Subcutaneous adipose tissue (tissue), 4 donors: ENCODE measurements around the gene HTD2. TPM values are rescaled to one million over a fixed set of nuclear protein-coding genes. Genes with fewer than 3 reads are reported as not detected.

Experiments used
- total RNA-seq, 4 donors: library from RNA; depleted of rRNA; stranded (reverse); fragments of >200 nt; gene quantifications; one replicate each; pipeline ENCODE4 v1.1.0, GENCODE V29; 2016
- TF ChIP-seq, protein P1 (sequence below): fragments of 450-650 bp; IDR thresholded peaks from one replicate; pipeline ENCODE4 v1.5.1; 2016; ENCODE audit warnings: low read depth, mild to moderate bottlenecking, control low read depth, antibody characterized with exemption, moderate library complexity

Gene HTD2
- total RNA-seq, 4 donors from 2014 or later, result 6.4 to 18.6 (median 13.9) TPM

DNA sequence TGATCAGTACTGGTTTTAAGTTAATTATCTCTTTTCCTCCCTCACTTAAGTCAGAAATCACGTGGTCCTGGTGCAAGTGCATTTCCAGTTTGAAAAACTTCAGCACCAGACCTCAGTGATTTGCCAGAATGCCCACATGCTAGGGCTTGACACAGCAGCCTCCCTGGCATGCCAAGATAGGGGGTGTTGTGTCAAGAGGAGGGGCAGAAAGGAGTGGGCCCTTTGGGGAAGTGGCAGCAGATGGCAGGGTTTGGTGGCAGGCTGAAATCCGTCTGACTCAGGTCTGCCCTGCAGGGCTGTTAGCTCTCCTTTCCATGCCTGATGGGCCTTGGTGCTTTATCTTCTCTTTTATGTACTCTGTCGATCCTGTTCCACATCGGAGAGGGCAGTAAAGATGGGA lies 49.7 kb downstream of the HTD2 start:
- TF ChIP-seq, protein P1, sequence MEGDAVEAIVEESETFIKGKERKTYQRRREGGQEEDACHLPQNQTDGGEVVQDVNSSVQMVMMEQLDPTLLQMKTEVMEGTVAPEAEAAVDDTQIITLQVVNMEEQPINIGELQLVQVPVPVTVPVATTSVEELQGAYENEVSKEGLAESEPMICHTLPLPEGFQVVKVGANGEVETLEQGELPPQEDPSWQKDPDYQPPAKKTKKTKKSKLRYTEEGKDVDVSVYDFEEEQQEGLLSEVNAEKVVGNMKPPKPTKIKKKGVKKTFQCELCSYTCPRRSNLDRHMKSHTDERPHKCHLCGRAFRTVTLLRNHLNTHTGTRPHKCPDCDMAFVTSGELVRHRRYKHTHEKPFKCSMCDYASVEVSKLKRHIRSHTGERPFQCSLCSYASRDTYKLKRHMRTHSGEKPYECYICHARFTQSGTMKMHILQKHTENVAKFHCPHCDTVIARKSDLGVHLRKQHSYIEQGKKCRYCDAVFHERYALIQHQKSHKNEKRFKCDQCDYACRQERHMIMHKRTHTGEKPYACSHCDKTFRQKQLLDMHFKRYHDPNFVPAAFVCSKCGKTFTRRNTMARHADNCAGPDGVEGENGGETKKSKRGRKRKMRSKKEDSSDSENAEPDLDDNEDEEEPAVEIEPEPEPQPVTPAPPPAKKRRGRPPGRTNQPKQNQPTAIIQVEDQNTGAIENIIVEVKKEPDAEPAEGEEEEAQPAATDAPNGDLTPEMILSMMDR, result no peak

DNA sequence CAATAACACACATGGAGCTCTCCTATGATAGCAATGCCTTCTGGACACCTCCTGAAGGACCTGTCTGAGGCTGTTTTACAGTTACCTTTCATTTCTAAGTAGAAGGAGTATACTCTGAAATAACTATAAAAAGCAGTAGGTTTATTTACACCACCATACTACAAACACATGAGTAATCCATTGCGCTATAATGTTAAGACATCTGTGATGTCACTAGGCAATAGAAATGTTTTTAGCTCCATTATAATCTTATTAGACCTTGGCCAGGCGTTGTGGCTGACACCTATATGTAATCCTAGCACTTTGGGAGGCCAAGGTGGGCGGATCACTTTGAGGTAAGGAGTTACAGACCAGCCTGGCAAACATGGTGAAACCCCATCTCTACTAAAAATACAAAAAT lies 51.1 kb downstream of the HTD2 start:
- TF ChIP-seq, protein P1, result no peak

DNA sequence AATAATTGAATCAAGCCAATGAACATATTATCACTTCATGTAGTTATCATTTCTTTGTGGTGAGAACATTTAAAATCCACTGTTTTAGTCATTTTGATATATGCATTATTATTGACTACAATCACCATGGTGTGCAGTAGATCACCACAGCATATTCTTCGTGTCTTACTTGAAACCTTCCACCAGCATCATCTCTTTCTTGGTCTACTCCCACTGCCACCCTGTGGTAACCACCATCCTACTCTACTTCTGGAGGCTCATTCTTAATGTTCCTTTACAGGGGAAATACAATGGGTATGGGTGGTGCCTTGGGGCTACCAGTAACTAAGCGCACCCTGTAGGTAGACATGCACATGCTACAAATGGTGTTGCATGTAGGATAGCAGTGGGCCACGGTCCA lies 51.8 kb downstream of the HTD2 start:
- TF ChIP-seq, protein P1, result no peak

DNA sequence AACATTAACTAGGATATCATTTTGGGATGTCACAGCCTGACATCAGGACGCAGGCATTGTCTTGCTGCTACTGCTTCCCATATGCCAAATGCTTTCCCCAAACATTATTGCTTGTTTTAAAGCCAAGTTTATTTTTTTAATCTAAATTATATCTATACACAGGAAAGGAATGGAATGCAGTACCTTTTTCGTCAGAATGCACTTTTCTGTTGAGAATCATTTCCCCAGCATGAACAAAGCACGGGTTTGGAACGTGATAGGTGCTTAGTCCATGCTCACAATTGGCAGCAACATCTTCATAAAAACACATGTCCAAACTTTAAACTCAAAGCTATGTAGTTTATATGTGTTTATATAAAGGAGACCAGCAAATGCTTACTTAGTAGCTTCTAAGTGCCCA lies 52.5 kb downstream of the HTD2 start:
- TF ChIP-seq, protein P1, result no peak

DNA sequence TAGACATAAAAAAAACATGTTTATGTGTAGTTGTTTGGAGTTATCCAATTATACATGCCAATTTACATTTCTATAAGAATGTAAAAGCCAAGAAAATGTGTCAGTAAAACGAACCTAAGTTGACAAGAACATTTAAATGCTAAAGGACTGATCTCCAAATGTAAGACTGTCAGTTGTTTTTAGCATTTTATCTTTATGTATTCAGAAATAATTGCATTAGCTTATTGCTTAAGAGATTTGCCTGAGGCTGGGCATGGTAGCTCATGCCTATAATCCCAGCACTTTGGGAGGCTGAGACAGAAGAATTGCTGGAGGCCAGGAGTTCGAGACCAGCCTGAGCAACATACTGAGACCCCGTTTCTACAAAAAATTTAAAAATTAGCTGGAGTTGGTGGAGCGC lies 53.3 kb downstream of the HTD2 start:
- TF ChIP-seq, protein P1, result no peak

DNA sequence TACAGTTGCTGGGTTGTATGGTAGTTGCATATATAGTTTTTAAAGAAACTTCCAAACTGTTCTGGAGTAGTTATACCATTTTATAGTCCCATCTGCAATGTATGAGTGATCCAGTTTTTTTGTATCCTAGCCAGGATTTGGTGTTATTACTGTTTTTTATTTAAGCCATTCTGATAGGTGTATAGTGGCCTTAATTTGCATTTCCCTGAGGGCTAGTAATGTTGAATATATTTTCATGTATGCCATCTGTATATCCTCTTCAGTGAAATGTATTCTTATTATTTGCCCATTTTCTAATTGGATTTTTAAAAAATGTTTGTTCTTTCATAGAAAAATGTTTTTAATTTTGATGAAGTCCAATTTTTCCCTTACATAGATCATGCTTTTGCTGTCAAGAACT lies 55.5 kb downstream of the HTD2 start:
- TF ChIP-seq, protein P1, result no peak

DNA sequence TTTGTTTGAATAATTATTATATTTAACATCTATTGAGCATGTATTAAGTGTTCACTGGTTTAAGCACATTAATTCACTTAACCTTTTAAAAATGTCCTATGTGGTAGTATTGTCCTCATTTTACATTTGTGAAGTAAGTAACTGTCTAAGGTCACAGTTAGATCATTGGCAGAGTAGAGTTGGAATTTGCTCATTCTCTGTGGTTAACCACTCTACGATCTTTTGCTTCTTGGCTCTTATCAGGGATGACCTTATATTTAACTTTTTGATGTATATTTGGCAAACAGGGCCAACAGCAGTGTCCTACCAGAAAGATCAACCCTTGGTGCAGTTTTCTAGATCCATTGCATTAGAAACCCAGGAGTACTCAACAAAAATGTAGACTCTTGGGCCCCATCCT lies 60.4 kb downstream of the HTD2 start:
- TF ChIP-seq, protein P1, result no peak

DNA sequence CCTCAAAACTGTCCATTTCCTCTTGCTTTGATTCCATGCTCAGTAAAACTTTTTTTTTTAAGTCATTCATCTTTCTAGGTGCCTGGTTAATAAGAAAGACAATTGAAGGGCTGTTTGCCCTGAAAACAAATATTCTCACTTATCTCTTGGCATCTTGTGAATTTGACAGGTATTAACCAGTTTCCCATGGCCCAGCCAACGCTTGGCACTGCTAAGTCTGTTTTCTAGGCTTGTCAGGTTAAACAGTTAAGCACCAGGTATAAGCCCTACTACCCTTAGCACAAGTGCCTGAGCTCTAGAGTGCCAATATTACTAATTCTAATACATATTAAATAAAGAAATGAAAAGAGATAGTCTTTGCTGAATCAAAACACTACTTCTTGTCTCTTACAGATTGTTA lies 62.7 kb downstream of the HTD2 start:
- TF ChIP-seq, protein P1, result no peak
